ENCODE data around the gene ADAMTSL5. TPM values are rescaled to one million over a fixed set of nuclear protein-coding genes. Genes with fewer than 3 reads are reported as not detected.

ADAMTSL5 gene
- total RNA-seq, 1 experiment from 2014 or later: 23.9 TPM

- peaks cover 6% of the 10 kb centered on the region for H3K36me3 Mint-ChIP-seq (ENCODE audit: insufficient read depth, unreplicated experiment)
- Histone ChIP-seq H3K4me3 (ENCODE audit: low read depth, low read length) (no peak overlapping the region), H3K9me3 (no peaks in the 10 kb centered on the region), H3K27me3 (replicated peaks; ENCODE audit: control insufficient read depth, insufficient read depth, low read length) (peaks cover 3% of the 10 kb centered on the region), H3K36me3 (ENCODE audit: control insufficient read depth, insufficient read depth, low read length) (no peaks in the 10 kb centered on the region), H3K4me1 (no peaks in the 10 kb centered on the region)
- no TSS peak for BruUV-seq (replicated peaks)
- peaks cover 14% of the 10 kb centered on the region for H3K27me3 Mint-ChIP-seq (ENCODE audit: insufficient read depth, unreplicated experiment)
- intact Hi-C loops (cut with micrococcal nuclease; ENCODE audit: unreplicated experiment): no loop called here
- DNase-seq: no peak
- H3K9me3 Mint-ChIP-seq (ENCODE audit: unreplicated experiment): no peaks in the 10 kb centered on the region
- TF ChIP-seq CTCF (IDR thresholded peaks at IDR 0.05; ENCODE audit: insufficient read depth in 1 of 2, low read depth in 1 of 2, low read length in 1 of 2, severe bottlenecking in 1 of 2, unreplicated experiment in 1 of 2): no peak
- CTCF ChIA-PET: no interaction called here
- POLR2A ChIA-PET: no interaction called here
- no peak overlapping the region for H3K27ac Mint-ChIP-seq (ENCODE audit: unreplicated experiment)
- H3K4me1 Mint-ChIP-seq (ENCODE audit: low read depth, unreplicated experiment): no peaks in the 10 kb centered on the region
- no peak overlapping the region for H3K4me3 Mint-ChIP-seq (ENCODE audit: unreplicated experiment)
These were observed 12.1 kb upstream of the ADAMTSL5 start for GRCh38 chr19:1524972-1525325.

DNA sequence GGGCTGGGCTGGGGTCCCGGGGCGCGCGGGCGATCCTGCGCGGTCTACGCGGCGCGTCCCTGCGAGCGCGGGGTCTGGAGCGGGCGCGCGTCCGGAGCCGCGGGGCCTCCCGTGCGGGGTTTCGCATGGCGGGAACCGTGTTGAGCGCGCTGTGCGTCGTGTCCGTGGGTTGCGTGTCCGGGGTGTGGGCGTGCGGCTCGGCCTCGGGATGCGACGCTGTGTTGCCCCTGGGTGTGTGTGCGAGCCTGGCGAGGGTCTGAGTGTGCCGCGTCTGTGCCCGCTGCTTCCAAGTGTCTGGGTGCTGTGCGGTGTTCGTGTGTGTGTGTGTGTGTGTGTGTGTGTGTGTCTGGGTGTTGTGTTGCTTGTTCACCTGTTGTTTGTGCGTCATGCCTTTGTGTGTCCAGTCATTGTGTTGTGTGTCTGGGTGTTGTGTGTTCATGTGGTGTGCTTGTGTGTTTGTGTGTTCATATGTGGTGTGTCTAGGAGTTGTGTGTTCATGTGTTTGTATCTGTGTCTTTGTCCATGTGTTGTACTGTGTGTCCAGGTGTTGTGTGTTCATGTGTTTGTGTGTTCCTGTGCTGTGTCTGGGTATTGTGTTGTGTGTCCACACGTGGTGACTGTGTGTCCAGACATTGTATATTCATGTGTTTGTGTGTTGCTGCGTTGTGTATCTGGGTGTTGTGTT, 11.6 kb upstream of the ADAMTSL5 start:
- Histone ChIP-seq H3K27me3 (replicated peaks; ENCODE audit: control insufficient read depth, insufficient read depth, low read length) (peaks cover 3% of the 10 kb centered on the region), H3K4me3 (ENCODE audit: low read depth, low read length) (no peak overlapping the region), H3K36me3 (ENCODE audit: control insufficient read depth, insufficient read depth, low read length) (no peaks in the 10 kb centered on the region), H3K9me3 (no peaks in the 10 kb centered on the region), H3K4me1 (no peaks in the 10 kb centered on the region)
- no peak for TF ChIP-seq CTCF (IDR thresholded peaks at IDR 0.05; ENCODE audit: insufficient read depth in 1 of 2, low read depth in 1 of 2, low read length in 1 of 2, severe bottlenecking in 1 of 2, unreplicated experiment in 1 of 2)
- H3K36me3 Mint-ChIP-seq (ENCODE audit: insufficient read depth, unreplicated experiment): peaks cover 6% of the 10 kb centered on the region
- ChIA-PET POLR2A (no interaction called here), CTCF (no interaction called here)
- DNase-seq: no peak
- no peak overlapping the region for H3K27ac Mint-ChIP-seq (ENCODE audit: unreplicated experiment)
- no TSS peak for BruUV-seq (replicated peaks)
- no peak overlapping the region for H3K4me3 Mint-ChIP-seq (ENCODE audit: unreplicated experiment)
- intact Hi-C loops (cut with micrococcal nuclease; ENCODE audit: unreplicated experiment): no loop called here
- no peaks in the 10 kb centered on the region for H3K4me1 Mint-ChIP-seq (ENCODE audit: low read depth, unreplicated experiment)
- H3K27me3 Mint-ChIP-seq (ENCODE audit: insufficient read depth, unreplicated experiment): peaks cover 14% of the 10 kb centered on the region
- no peaks in the 10 kb centered on the region for H3K9me3 Mint-ChIP-seq (ENCODE audit: unreplicated experiment)

DNA sequence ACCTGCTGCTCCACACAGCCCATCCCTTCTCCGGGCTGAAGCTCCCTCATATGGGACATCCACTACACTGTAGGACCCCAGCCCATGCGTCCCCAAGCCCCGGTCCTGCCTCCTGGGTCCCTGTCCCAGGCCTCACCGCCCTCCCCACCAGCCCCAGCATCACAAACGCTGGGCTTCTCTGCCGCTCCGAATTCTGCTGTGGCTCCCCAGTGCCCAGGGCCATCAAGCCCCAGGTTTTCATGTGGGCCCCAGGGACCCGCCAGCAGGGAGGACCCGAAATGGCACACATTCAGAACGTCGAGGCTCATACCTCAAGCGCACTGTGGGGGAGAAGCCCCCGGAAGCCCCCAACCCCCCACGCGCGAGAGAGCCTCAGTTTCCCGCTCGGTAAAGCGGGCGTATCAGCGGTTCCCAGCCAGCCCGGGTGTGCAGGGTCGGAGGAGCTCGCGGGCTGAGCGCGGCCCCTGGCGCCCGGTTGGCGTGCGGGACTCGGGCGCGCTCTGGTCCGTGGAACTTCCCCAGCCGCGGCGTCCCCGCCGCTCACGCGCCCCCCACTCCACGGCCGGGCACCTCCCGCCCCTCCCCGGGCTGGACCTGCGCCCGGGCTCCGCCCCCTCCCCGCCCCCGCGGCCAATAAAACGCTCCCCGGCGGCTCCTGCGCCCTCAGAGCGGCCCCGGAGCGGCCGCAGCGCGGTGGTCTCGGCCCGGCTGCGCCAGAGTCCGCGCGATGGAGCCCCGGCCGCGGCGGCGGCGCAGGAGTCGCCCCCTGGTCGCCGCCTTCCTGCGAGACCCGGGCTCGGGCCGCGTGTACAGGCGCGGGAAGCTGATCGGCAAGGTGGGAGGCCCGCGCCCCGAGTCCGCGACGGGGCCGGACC, 10.8 kb upstream of the ADAMTSL5 start, which contains the start of gene PLK5:
TSS of gene PLK5 (plus strand) at position 666 of the 875 bp plus-strand sequence. CDS start 2,920 bp downstream, outside the sequence.
- no peak within 1 kb of the TSS for H3K27ac Mint-ChIP-seq (ENCODE audit: unreplicated experiment)
- peaks cover 14% of the 10 kb centered on the region for H3K27me3 Mint-ChIP-seq (ENCODE audit: insufficient read depth, unreplicated experiment)
- H3K9me3 ChIP-seq: no peaks in the 10 kb centered on the region
- DNase-seq: no peak
- BruUV-seq (replicated peaks): no TSS peak
- no peaks in the 10 kb centered on the region for H3K4me1 Mint-ChIP-seq (ENCODE audit: low read depth, unreplicated experiment)
- H3K27me3 ChIP-seq (replicated peaks; ENCODE audit: control insufficient read depth, insufficient read depth, low read length): peaks cover 3% of the 10 kb centered on the region
- ChIA-PET POLR2A (no interaction called here), CTCF (no interaction called here)
- H3K9me3 Mint-ChIP-seq (ENCODE audit: unreplicated experiment): no peaks in the 10 kb centered on the region
- no peak within 1 kb of the TSS for H3K4me3 ChIP-seq (ENCODE audit: low read depth, low read length)
- H3K4me1 ChIP-seq: no peaks in the 10 kb centered on the region
- H3K36me3 ChIP-seq (ENCODE audit: control insufficient read depth, insufficient read depth, low read length): no peaks in the 10 kb centered on the region
- intact Hi-C loops (cut with micrococcal nuclease; ENCODE audit: unreplicated experiment): no loop called here
- no peak for TF ChIP-seq CTCF (IDR thresholded peaks at IDR 0.05; ENCODE audit: insufficient read depth in 1 of 2, low read depth in 1 of 2, low read length in 1 of 2, severe bottlenecking in 1 of 2, unreplicated experiment in 1 of 2)
- peaks cover 6% of the 10 kb centered on the region for H3K36me3 Mint-ChIP-seq (ENCODE audit: insufficient read depth, unreplicated experiment)
- H3K4me3 Mint-ChIP-seq (ENCODE audit: unreplicated experiment): no peak within 1 kb of the TSS
